Activated T-helper 2 cell treated with anti-CD3 and anti-CD28 coated beads, Interferon-gamma antibody, Interleukin-2, Interleukin-4, amounts not matched to agents 10 μg/mL and 5 μg/mL and 100 μg/mL, durations not matched to agents 14 hours and 24 hours and 36 hours (primary cell): ENCODE data around the gene CIART. TPM values are rescaled to one million over a fixed set of nuclear protein-coding genes. Genes with fewer than 3 reads are reported as not detected.
A peak's percentile ranks its signal among the peaks of the same experiment; 100 is the strongest.
"Not testable (repeated sequence)": the region's sequence is repeated elsewhere in the genome, so short reads cannot be mapped to it uniquely, and the experiment has no call there.

Source experiments
- DNase-seq: peaks from one replicate; pipeline ENCODE4 v3.0.0; 2021; ENCODE audit warnings: low spot score
- H3K27ac Mint-ChIP-seq: one replicate; pipeline ENCODE4 v1.8.0; 2021; ENCODE audit warnings: mixed read lengths
- H3K27me3 Mint-ChIP-seq: one replicate; pipeline ENCODE4 v1.8.0; 2021; ENCODE audit warnings: low read depth, mixed read lengths
- H3K36me3 Mint-ChIP-seq: one replicate; pipeline ENCODE4 v1.8.0; 2021; ENCODE audit warnings: low read depth, mixed read lengths
- H3K4me1 Mint-ChIP-seq: one replicate; pipeline ENCODE4 v1.8.0; 2021; ENCODE audit warnings: low read depth, mixed read lengths
- H3K4me3 Mint-ChIP-seq: one replicate; pipeline ENCODE4 v1.8.0; 2021; ENCODE audit warnings: low read depth, mild to moderate bottlenecking, moderate library complexity, mixed read lengths
- H3K9me3 Mint-ChIP-seq: one replicate; pipeline ENCODE4 v1.8.0; 2021; ENCODE audit warnings: mixed read lengths
- intact Hi-C: fragments of 100-400 bp; cut with micrococcal nuclease; formaldehyde crosslinking; loops from one replicate; pipeline ENCODE4 v1.15.1; 2023
- total RNA-seq: library from RNA; stranded (reverse); gene quantifications from 2 replicates; pipeline ENCODE4 v1.2.3, GENCODE V29; 2022

Gene CIART
- total RNA-seq, result 4.2 TPM in 2 replicates

GRCh38 chr1:150281758-150282557 is at the start of gene CIART:
Gene CIART, plus strand, starts transcription at chr1:150282554. Its CDS starts 714 bp downstream, at chr1:150283268.
- intact Hi-C loops, result loop anchor here (1.0 to 5.0 kb wide), 4 partner anchors 11 to 45 kb away; partner anchors contain the start of genes ANP32E, APH1A and MRPS21
- H3K36me3 Mint-ChIP-seq, result no peaks in the 10 kb centered on the region
- DNase-seq, result peak; percentile 72
- H3K27ac Mint-ChIP-seq, result peak within 1 kb of the TSS; percentile 86
- peaks cover 24% of the 10 kb centered on the region for H3K4me1 Mint-ChIP-seq
- peaks cover 7% of the 10 kb centered on the region for H3K9me3 Mint-ChIP-seq
- peak within 1 kb of the TSS; percentile 90 for H3K4me3 Mint-ChIP-seq
- peaks cover 17% of the 10 kb centered on the region for H3K27me3 Mint-ChIP-seq

- peak overlapping the region; percentile 97 for H3K27ac Mint-ChIP-seq
- peaks cover 14% of the 10 kb centered on the region for H3K4me1 Mint-ChIP-seq
- not testable (repeated sequence) for H3K9me3 Mint-ChIP-seq, DNase-seq, H3K27me3 Mint-ChIP-seq, H3K4me3 Mint-ChIP-seq
- intact Hi-C loops, result loop anchor here (10.0 kb wide), 1 partner anchor 922 kb away; the partner anchor contains the start of gene TNFAIP8L2
- peaks cover 41% of the 10 kb centered on the region for H3K36me3 Mint-ChIP-seq
Measured at GRCh38 chr1:150232921-150233320, 49.4 kb upstream of the CIART start.

GRCh38 chr1:150233359-150234308 is 48.7 kb upstream of the CIART start:
- Mint-ChIP-seq H3K27ac (peak overlapping the region; percentile 97), H3K4me3 (no peak overlapping the region), H3K9me3 (no peaks in the 10 kb centered on the region), H3K36me3 (peaks cover 35% of the 10 kb centered on the region), H3K27me3 (no peaks in the 10 kb centered on the region), H3K4me1 (peaks cover 14% of the 10 kb centered on the region)
- intact Hi-C loops, result loop anchor here (1.0 to 10.0 kb wide), 3 partner anchors 88 to 921 kb away; partner anchors contain the start of genes PRPF3, TNFAIP8L2 and VPS45
- DNase-seq, result no peak

GRCh38 chr1:150234309-150234565 is 48.1 kb upstream of the CIART start:
- Mint-ChIP-seq H3K4me1 (peaks cover 14% of the 10 kb centered on the region), H3K4me3 (no peak overlapping the region), H3K27ac (peak overlapping the region; percentile 97), H3K27me3 (no peaks in the 10 kb centered on the region), H3K36me3 (peaks cover 31% of the 10 kb centered on the region), H3K9me3 (no peaks in the 10 kb centered on the region)
- no peak for DNase-seq
- intact Hi-C loops, result loop anchor here (1.0 to 10.0 kb wide), 3 partner anchors 87 to 921 kb away; partner anchors contain the start of genes PRPF3, TNFAIP8L2 and VPS45

GRCh38 chr1:150234566-150235293 is 47.6 kb upstream of the CIART start:
- Mint-ChIP-seq H3K4me1 (peaks cover 16% of the 10 kb centered on the region), H3K4me3 (no peak overlapping the region), H3K27ac (peak overlapping the region; percentile 97), H3K27me3 (no peaks in the 10 kb centered on the region), H3K36me3 (peaks cover 31% of the 10 kb centered on the region), H3K9me3 (no peaks in the 10 kb centered on the region)
- peak; percentile 91 for DNase-seq
- intact Hi-C loops, result loop anchor here (1.0 to 10.0 kb wide), 6 partner anchors 48 to 920 kb away; partner anchors contain the start of genes CIART, OTUD7B, PRPF3 and TNFAIP8L2

- Mint-ChIP-seq H3K4me1 (peaks cover 18% of the 10 kb centered on the region), H3K9me3 (no peaks in the 10 kb centered on the region), H3K36me3 (peaks cover 26% of the 10 kb centered on the region), H3K27ac (no peak overlapping the region), H3K4me3 (no peak overlapping the region), H3K27me3 (no peaks in the 10 kb centered on the region)
- DNase-seq, result peak; percentile 22
- intact Hi-C loops, result loop anchor here (2.0 to 10.0 kb wide), 5 partner anchors 47 to 919 kb away; partner anchors contain the start of genes CIART, OTUD7B, TNFAIP8L2 and VPS45
Measured at GRCh38 chr1:150235294-150235851, 47.0 kb upstream of the CIART start.

GRCh38 chr1:150235852-150236613 is 46.3 kb upstream of the CIART start, which contains the start of gene ANP32E:
Gene ANP32E, minus strand, starts transcription at chr1:150236112. Its CDS starts 326 bp downstream, at chr1:150235786.
- intact Hi-C loops, result loop anchor here (1.0 to 10.0 kb wide), 7 partner anchors 23 to 919 kb away; partner anchors contain the start of genes APH1A, CIART, OTUD7B and TNFAIP8L2
- DNase-seq, result peak; percentile 95
- no peaks in the 10 kb centered on the region for H3K9me3 Mint-ChIP-seq
- peaks cover 18% of the 10 kb centered on the region for H3K4me1 Mint-ChIP-seq
- peaks cover 19% of the 10 kb centered on the region for H3K36me3 Mint-ChIP-seq
- no peak within 1 kb of the TSS for H3K4me3 Mint-ChIP-seq
- peaks cover 1% of the 10 kb centered on the region for H3K27me3 Mint-ChIP-seq
- H3K27ac Mint-ChIP-seq, result peak within 1 kb of the TSS; percentile 97

- peaks cover 1% of the 10 kb centered on the region for H3K27me3 Mint-ChIP-seq
- H3K36me3 Mint-ChIP-seq, result peaks cover 16% of the 10 kb centered on the region
- H3K9me3 Mint-ChIP-seq, result no peaks in the 10 kb centered on the region
- no peak for DNase-seq
- peaks cover 18% of the 10 kb centered on the region for H3K4me1 Mint-ChIP-seq
- no peak overlapping the region for H3K27ac Mint-ChIP-seq
- H3K4me3 Mint-ChIP-seq, result no peak overlapping the region
- intact Hi-C loops, result loop anchor here (1.0 to 10.0 kb wide), 6 partner anchors 23 to 918 kb away; partner anchors contain the start of genes APH1A, CIART, OTUD7B and TNFAIP8L2
Measured at GRCh38 chr1:150236614-150237100, 45.7 kb upstream of the CIART start.

- not testable (repeated sequence) for H3K27me3 Mint-ChIP-seq, H3K27ac Mint-ChIP-seq, H3K9me3 Mint-ChIP-seq, DNase-seq, H3K4me3 Mint-ChIP-seq
- Mint-ChIP-seq H3K36me3 (peaks cover 13% of the 10 kb centered on the region), H3K4me1 (peaks cover 18% of the 10 kb centered on the region)
- intact Hi-C loops, result loop anchor here (2.0 to 10.0 kb wide), 5 partner anchors 32 to 918 kb away; partner anchors contain the start of genes APH1A, CIART, OTUD7B and TNFAIP8L2
Measured at GRCh38 chr1:150237176-150237575, 45.2 kb upstream of the CIART start.

GRCh38 chr1:150237746-150238145 is 44.6 kb upstream of the CIART start:
- H3K4me3 Mint-ChIP-seq, result peak overlapping the region; percentile 9
- H3K27me3 Mint-ChIP-seq, result peaks cover 1% of the 10 kb centered on the region
- H3K4me1 Mint-ChIP-seq, result peaks cover 16% of the 10 kb centered on the region
- intact Hi-C loops, result loop anchor here (2.0 to 10.0 kb wide), 5 partner anchors 31 to 917 kb away; partner anchors contain the start of genes APH1A, CIART, OTUD7B and TNFAIP8L2
- H3K9me3 Mint-ChIP-seq, result no peaks in the 10 kb centered on the region
- no peak for DNase-seq
- peak overlapping the region; percentile 25 for H3K27ac Mint-ChIP-seq
- H3K36me3 Mint-ChIP-seq, result peaks cover 13% of the 10 kb centered on the region

- Mint-ChIP-seq H3K27me3 (peaks cover 4% of the 10 kb centered on the region), H3K4me3 (no peak overlapping the region), H3K4me1 (peaks cover 4% of the 10 kb centered on the region), H3K9me3 (no peaks in the 10 kb centered on the region), H3K27ac (no peak overlapping the region), H3K36me3 (no peaks in the 10 kb centered on the region)
- intact Hi-C loops, result no loop called here
- DNase-seq, result no peak
Measured at GRCh38 chr1:150243003-150243402, 39.4 kb upstream of the CIART start.
